Ovary (tissue), 9 donors: ENCODE data around the gene CAPN9. TPM values are rescaled to one million over a fixed set of nuclear protein-coding genes. Genes with fewer than 3 reads are reported as not detected.

ENCODE experiments used
- DNase-seq, 5 donors: peaks; one replicate each; pipeline ENCODE4 v3.0.0-alpha.2; 2019 to 2020
- H3K27ac ChIP-seq, 2 donors: fragments of 200-600 bp; one replicate each; pipeline versions ENCODE4 v1.5.1 to v1.8.0; 2019 to 2022
- H3K27me3 ChIP-seq: fragments of 200-600 bp; one replicate; pipeline ENCODE4 v1.8.0; 2022
- H3K36me3 ChIP-seq: fragments of 200-600 bp; sonication (generic); one replicate; pipeline ENCODE4 v1.5.1; 2019
- H3K4me1 ChIP-seq: one replicate; pipeline ENCODE4 v1.8.1; 2013; ENCODE audit warnings: mild to moderate bottlenecking, moderate library complexity; ENCODE audit not compliant: insufficient read depth
- H3K4me3 ChIP-seq: fragments of 200-600 bp; sonication (generic); one replicate; pipeline ENCODE4 v1.5.1; 2017
- H3K9me3 ChIP-seq, 2 donors: fragments of 200-600 bp in 1 of 2; sonication (generic) in 1 of 2; one replicate each; pipeline versions ENCODE4 v1.5.1 to v1.8.1; 2013 to 2019; ENCODE audit warnings: mild to moderate bottlenecking in 1 of 2, moderate library complexity in 1 of 2
- EP300 ChIP-seq: sonication (generic); formaldehyde crosslinking; IDR thresholded peaks from one replicate; pipeline ENCODE4 v1.6.1; 2017; ENCODE audit warnings: antibody characterized with exemption
- POLR2A ChIP-seq: fragments of 450-650 bp; IDR thresholded peaks from one replicate; pipeline ENCODE4 v1.6.1; 2017; ENCODE audit warnings: antibody characterized with exemption, mild to moderate bottlenecking, moderate library complexity
- whole genome bisulfite sequencing, 3 donors: extraction: QIAGEN DNeasy Blood & Tissue Kit in 1 of 3; methylation state at CpG; one replicate each; pipeline versions ENCODE4 v1.1.5 to v1.1.7; 2013 to 2017; 5-methylcytosine and 5-hydroxymethylcytosine counted together
- intact Hi-C, 4 donors: fragments of 100-400 bp; cut with DNase I; formaldehyde crosslinking; loops; one replicate each; pipeline versions ENCODE4 v1.11.0 to v1.15.1; 2022 to 2023
- polyA plus RNA-seq, 2 donors: library from polyadenylated mRNA; stranded (reverse); fragments of 200-250 nt in 1 of 2; fragments of 350-450 nt in 1 of 2; fragmentation: Illumina TruSeq in 1 of 2; extraction: RNeasy Lipid Tissue Mini Kit (QIAGEN cat#74804) in 1 of 2; gene quantifications; one replicate each; pipeline ENCODE4 v1.2.3, GENCODE V29; 2013 to 2014
- total RNA-seq, 7 donors: library from RNA; depleted of rRNA in 2 of 7; stranded (reverse); fragments of >200 nt in 2 of 7; fragmentation: NEBNext Ultra II Directional in 3 of 7; extraction: Animal tissue kit (Norgen Biotek cat#: 25700) in 3 of 7; gene quantifications; one replicate each; pipeline versions ENCODE4 v1.1.0 to v1.2.4, GENCODE V29; 2016 to 2023
- TF ChIP-seq, protein P1 (sequence below), 3 donors: fragments of 450-650 bp in 2 of 3; fragments of 200-600 bp in 1 of 3; IDR thresholded peaks; one replicate each; pipeline versions ENCODE4 v1.5.1 to v1.8.0; 2016 to 2022; ENCODE audit warnings: antibody characterized with exemption in 3 of 3, mild to moderate bottlenecking in 1 of 3
- donor health status: DM: no; HTN: no; CAD: no; lungs with moderate emphysema.
- donor health status: DM: no; HTN: no; CAD: no.
- donor health status: Bipolar disorder and iron deficiency.
- donor health status: DM: yes; HTN: yes; CAD: no.
- donor health status: DM: no; HTN: no; CAD: no.
- donor health status: DM: yes; HTN: yes; CAD: no.

CAPN9 gene
- total and polyA plus RNA-seq, 9 donors = 0.08 to 2.5 (median 0.29) TPM; not detected in 1

DNA sequence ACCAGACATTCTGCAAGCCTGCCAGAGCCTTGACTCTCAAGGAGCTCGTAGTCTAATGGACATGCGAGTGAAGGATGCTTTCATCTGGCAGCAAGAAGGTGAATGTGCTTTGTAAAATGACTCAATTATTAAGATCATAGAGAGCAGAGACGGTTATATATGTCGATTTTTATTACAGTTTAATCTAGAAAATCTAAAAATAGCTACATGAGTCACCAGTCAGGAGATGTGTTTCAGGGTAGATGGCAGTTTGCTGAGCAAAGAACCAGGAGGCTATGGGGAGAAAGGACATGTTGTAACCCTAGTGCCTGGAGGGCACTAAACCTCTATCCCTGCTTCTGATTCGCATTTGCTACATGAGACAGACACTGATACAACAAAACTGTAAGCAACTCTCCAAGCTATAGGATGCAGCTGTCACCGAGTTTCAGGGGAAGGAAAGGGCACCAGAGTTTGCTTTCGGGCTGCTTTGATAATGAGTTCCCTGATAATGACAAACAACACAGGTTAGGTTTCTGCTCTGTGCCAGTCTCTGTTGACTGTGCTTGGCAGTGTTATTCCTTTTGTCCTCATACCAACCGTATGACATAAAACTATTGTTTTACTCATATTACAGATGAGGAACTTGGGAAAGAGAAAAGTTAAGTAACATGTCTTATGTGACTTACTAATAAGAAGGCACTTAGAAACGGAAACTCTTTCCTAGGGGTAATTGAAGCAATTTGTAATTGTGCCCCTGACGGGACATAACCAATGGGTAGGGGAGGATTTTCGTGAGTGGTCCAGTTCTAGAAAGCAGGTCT lies 77.9 kb downstream of the CAPN9 start:
- DNase-seq = no peak
- Histone ChIP-seq H3K4me3 (no peak overlapping the region), H3K9me3 (no peaks in the 10 kb centered on the region), H3K27me3 (no peaks in the 10 kb centered on the region), H3K36me3 (no peaks in the 10 kb centered on the region), H3K4me1 (peaks cover 19% of the 10 kb centered on the region), H3K27ac (no peak overlapping the region)
- intact Hi-C loops = no loop called here
- TF ChIP-seq EP300 (no peak), POLR2A (no peak)
- TF ChIP-seq, protein P1, sequence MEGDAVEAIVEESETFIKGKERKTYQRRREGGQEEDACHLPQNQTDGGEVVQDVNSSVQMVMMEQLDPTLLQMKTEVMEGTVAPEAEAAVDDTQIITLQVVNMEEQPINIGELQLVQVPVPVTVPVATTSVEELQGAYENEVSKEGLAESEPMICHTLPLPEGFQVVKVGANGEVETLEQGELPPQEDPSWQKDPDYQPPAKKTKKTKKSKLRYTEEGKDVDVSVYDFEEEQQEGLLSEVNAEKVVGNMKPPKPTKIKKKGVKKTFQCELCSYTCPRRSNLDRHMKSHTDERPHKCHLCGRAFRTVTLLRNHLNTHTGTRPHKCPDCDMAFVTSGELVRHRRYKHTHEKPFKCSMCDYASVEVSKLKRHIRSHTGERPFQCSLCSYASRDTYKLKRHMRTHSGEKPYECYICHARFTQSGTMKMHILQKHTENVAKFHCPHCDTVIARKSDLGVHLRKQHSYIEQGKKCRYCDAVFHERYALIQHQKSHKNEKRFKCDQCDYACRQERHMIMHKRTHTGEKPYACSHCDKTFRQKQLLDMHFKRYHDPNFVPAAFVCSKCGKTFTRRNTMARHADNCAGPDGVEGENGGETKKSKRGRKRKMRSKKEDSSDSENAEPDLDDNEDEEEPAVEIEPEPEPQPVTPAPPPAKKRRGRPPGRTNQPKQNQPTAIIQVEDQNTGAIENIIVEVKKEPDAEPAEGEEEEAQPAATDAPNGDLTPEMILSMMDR (IDR thresholded peaks at IDR 0.05) = no peak
- 59 to 63% (median 60%) methylated on average over 11 of the region's 11 CpGs for WGBS, 3 donors

DNA sequence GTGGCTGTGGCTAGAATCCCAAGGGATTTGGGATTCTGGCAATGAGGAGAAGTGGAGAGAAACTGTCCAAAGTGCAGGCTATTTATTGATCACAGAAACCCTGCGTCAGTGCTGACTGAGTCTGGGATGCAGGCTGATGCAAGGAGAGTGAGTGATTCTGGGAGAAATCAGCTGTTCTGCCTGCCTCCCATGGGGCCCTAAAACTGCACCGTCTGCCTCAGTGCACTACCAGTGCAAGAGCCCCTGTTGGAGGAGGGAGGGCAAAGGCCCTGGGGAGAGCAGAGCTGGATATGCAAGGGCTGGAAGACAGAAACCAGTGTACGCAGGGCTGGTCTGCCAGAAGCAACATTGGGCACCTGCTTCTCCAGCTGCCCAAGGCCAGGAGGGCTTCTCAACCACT lies 78.6 kb downstream of the CAPN9 start:
- peaks cover 19% of the 10 kb centered on the region for H3K4me1 ChIP-seq
- H3K9me3 ChIP-seq = no peaks in the 10 kb centered on the region
- H3K36me3 ChIP-seq = no peaks in the 10 kb centered on the region
- 67 to 83% (median 78%) methylated on average over 3 of the region's 3 CpGs for WGBS, 3 donors
- H3K4me3 ChIP-seq = no peak overlapping the region
- no peak overlapping the region for H3K27ac ChIP-seq
- no peak for DNase-seq
- no peak for TF ChIP-seq EP300
- intact Hi-C loops = no loop called here
- H3K27me3 ChIP-seq = no peaks in the 10 kb centered on the region

DNA sequence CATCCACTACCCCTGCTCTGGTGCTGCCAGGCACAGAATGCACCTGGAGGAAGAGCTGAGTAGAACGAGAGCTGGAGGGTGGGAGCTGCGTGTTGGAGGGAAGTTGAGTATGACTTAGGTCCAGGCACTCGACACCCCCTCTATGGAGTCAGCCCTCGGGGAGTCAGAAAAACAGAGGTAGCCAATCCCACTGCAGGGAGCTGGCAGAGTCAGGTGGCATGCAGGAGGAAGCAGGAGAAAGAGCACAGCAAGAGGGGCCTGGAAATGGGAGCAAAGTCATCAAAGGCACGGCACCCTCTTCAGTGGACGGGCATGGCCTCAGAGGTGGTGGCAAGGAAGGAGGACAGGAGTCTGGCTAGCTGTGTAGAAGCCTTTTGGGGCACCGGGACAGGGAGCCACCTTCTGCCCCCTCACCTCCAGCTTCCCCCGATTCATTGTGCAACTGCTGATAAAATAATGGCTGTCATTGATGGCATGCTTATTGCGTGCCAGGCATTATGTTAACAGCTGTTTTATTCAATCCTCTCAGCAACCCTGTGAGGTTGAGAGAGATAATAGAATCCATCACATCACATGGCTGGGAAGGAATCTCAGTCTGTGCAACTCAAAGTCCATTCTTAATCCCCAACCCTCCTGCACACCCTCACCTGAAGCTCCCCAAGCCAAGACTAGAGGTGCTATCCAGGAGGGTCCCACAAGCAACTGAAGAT lies 79.1 kb downstream of the CAPN9 start:
- TF ChIP-seq EP300 = no peak
- TF ChIP-seq, protein P1 (IDR thresholded peaks at IDR 0.05) = no peak
- TF ChIP-seq POLR2A = no peak
- Histone ChIP-seq H3K9me3 (no peaks in the 10 kb centered on the region), H3K4me1 (peaks cover 19% of the 10 kb centered on the region), H3K27me3 (no peaks in the 10 kb centered on the region), H3K36me3 (no peaks in the 10 kb centered on the region), H3K27ac (no peak overlapping the region), H3K4me3 (no peak overlapping the region)
- intact Hi-C loops = no loop called here
- DNase-seq = no peak
- WGBS, 3 donors = 71 to 81% (median 79%) methylated on average over 9 of the region's 9 CpGs

DNA sequence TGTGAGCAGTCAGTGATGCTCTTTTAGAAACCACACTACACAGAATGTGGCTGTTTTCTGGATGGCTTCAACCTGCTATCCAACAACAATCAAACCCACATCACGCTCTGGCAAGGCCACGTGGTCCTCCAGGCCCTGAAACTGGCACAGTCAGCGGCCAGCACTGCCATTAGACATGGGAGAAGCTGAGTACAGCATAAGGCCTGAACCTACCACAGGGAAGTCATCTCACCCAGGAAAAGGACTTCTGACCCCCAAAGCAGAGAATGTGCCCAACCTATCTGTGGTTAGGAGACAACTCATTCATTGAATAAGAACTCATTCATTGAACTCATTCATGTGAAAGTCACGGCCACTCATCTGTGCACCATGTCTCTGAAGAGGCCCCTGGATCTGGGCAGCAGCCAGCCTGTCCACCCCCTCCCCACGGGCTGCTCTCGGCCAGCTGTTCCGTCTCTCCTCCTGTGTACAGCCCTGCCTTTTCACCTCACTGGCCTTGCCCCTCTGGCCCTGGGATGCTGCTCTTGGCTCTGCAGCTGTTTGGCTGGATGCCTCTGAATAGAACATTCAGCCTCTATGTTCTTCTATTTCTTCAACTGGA lies 80.0 kb downstream of the CAPN9 start:
- peak; percentile 61 to 89 (median 82) for DNase-seq
- intact Hi-C loops = no loop called here

More for the DNA sequence above, 80.0 kb downstream of the CAPN9 start:
- Histone ChIP-seq H3K27ac (no peak overlapping the region), H3K4me1 (peaks cover 22% of the 10 kb centered on the region), H3K36me3 (no peaks in the 10 kb centered on the region), H3K27me3 (no peaks in the 10 kb centered on the region), H3K9me3 (no peaks in the 10 kb centered on the region), H3K4me3 (no peak overlapping the region)
- no peak for TF ChIP-seq POLR2A
- TF ChIP-seq EP300 = no peak
- TF ChIP-seq, protein P1 (IDR thresholded peaks at IDR 0.05) = no peak
- 40 to 43% (median 40%) methylated on average over 7 of the region's 7 CpGs for WGBS, 3 donors
